RWPE1 (cell line): ENCODE measurements around the gene RNF4.
"Not testable (repeated sequence)": the region's sequence is repeated elsewhere in the genome, so short reads cannot be mapped to it uniquely, and the experiment has no call there.

Experiments
- CTCF ChIA-PET: fragments of 350-600 bp; sonication (Branson Sonifier 250); formaldehyde crosslinking; extraction: SDS; loops from one replicate; lab custom pipeline; 2021; lab: Yijun Ruan, JAX
- POLR2A ChIA-PET: fragments of 400-600 bp; formaldehyde crosslinking; extraction: SDS; loops from one replicate; lab custom pipeline; 2020; ENCODE audit warnings: antibody characterized with exemption; ENCODE audit not compliant: low non-redundant PET; lab: Yijun Ruan, JAX
- DNase-seq: peaks from one replicate; pipeline ENCODE4 v3.0.0; 2012; ENCODE audit warnings: low spot score
- H3K27ac ChIP-seq: fragments of 450-650 bp; 2 replicates; pipeline ENCODE4 v1.5.1; 2017
- TF ChIP-seq, protein P1 (sequence below): fragments of 450-650 bp; conservative IDR thresholded peaks from 2 replicates; pipeline ENCODE4 v1.5.1; 2017; ENCODE audit warnings: low read depth, mild to moderate bottlenecking

RNF4 gene

DNA sequence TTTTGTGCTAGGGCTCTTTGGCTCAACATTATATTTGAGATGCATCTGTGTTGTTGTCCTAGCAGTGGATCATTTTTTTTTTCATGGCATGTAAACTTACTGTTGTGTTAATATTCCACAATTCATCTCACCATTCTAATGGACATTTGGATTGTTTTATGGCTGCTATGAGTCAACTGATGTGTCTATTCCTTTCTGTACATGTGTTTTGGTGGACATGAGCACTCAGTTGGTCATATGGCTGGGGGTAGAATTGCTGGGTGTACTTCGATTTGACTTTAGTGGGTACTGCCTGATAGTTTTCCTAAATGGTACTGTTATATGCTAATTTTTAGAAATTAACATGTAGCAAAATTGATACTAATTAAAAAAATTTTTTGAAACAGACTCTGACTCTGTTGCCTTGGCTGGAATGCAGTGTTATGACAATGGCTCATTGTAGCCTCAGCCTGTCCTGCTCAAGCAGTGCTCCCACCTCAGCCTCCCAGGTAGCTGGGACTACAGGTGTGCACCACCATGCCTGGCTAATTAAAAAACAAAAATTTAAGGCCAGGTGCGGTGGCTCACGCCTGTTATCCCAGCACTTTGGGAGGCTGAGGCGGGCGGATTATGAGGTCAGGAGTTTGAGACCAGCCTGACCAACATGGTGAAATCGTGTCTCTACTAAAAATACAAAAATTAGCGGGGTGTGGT lies 76.6 kb downstream of the RNF4 start:
- POLR2A ChIA-PET = no interaction called here
- H3K27ac ChIP-seq = no peak overlapping the region
- CTCF ChIA-PET = interaction anchor here (0.6 kb wide), 1 partner anchor 12 kb away, joined by 4 read pairs; no protein-coding TSS in a partner anchor
- TF ChIP-seq, protein P1, sequence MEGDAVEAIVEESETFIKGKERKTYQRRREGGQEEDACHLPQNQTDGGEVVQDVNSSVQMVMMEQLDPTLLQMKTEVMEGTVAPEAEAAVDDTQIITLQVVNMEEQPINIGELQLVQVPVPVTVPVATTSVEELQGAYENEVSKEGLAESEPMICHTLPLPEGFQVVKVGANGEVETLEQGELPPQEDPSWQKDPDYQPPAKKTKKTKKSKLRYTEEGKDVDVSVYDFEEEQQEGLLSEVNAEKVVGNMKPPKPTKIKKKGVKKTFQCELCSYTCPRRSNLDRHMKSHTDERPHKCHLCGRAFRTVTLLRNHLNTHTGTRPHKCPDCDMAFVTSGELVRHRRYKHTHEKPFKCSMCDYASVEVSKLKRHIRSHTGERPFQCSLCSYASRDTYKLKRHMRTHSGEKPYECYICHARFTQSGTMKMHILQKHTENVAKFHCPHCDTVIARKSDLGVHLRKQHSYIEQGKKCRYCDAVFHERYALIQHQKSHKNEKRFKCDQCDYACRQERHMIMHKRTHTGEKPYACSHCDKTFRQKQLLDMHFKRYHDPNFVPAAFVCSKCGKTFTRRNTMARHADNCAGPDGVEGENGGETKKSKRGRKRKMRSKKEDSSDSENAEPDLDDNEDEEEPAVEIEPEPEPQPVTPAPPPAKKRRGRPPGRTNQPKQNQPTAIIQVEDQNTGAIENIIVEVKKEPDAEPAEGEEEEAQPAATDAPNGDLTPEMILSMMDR = no peak
- no peak for DNase-seq

DNA sequence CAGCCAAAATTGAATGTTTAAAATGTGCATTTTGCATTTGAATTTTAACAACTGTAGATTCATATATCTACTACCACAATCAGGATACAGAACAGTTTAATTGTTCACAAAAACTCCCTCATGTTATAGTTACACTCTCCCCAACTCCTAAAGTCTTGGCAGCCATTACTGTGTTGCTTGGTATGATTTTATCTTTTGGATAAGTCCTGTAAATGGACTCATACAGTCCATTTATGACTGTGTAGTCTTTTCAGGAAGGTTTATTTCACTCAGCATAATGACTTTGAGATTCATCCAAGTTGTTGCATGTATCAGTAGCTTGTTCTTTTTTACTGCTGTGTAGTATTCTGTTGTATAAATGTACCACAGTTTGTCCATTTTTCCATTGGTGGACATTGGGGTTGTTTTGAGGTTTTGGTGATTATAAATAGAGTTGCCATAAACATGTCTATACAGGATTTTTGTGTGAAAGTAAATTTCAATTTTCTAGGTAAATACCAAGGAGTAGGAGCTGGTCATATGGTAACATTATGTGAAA lies 77.4 kb downstream of the RNF4 start:
- POLR2A ChIA-PET = no interaction called here
- CTCF ChIA-PET = interaction anchor here (0.6 kb wide), 1 partner anchor 13 kb away, joined by 4 read pairs; no protein-coding TSS in a partner anchor

DNA sequence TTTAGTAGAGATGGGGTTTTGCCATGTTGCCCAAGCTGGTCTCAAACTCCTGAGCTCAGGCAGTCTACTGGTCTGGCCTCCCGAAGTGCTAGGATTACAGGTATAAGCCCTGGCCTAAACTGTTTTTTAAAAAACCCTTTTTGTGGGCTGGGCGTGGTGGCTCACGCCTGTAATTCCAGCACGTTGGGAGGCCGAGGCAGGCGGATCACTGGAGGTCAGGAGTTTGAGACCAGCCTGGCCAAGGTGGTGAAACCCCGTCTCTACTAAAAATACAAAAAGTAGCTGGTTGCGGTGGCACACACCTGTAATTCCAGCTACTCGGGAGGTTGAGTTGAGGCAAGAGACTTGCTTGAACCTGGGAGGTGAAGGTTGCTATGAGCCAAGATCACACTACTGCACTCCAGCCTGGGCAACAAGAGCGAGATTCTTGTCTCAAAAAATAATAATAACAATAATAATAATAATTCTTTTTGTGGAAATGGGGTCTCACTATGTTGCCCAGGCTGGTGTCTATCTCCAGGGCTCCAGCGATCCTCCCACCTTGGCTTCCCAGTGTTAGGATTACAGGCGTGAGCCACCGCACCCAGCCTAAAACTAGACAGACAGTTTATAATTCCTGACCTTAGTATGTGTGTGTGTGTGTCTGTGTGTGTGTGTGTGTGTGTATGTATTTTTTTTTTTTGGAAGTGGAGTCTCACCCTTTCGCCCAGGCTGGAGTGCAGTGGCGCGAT lies 78.2 kb downstream of the RNF4 start:
- H3K27ac ChIP-seq = peak overlapping the region; percentile 63
- DNase-seq, CTCF ChIA-PET, POLR2A ChIA-PET: not testable (repeated sequence)

More for the DNA sequence above, 77.4 kb downstream of the RNF4 start:
- no peak overlapping the region for H3K27ac ChIP-seq
- TF ChIP-seq, protein P1 = no peak
- DNase-seq = no peak

DNA sequence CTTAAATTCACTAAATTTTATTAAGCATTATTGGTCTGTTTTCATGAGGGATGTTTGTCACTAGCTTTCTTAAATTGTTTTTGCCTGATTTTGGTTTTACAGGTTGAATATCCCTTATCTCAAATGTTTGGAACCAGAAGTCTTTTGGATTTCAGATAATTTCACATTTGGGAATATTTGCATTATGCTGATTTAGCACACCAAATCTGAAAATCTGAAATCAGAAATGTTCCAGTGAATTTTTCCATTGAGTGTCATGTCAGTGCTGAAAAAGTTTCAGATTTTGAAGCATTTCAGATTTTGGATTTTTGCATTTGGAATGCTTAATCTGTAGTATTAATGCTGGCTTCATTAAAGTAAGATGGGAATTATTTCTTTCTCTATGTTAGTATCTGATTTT lies 82.2 kb downstream of the RNF4 start:
- no peak for DNase-seq
- ChIA-PET POLR2A (no interaction called here), CTCF (no interaction called here)
- no peak overlapping the region for H3K27ac ChIP-seq
- TF ChIP-seq, protein P1 = no peak

DNA sequence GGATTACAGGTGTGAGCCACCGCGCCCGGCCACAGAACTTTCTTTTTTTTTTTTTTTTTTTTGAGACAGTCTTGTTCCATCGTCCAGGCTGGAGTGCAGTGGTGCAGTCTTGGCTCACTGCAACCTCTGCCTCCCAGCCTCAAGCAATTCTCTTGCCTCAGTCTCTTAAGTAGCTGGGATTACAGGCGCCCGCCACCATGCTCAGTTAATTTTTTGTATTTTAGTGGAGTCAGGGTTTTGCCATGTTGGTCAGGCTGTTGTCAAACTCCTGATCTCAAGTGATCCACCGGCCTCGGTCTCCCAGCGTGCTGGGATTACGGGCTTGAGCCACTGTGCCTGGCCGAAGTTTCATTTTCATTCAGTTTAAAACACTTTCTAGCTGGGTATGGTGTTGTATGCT lies 83.9 kb downstream of the RNF4 start:
- TF ChIP-seq, protein P1 = no peak
- ChIA-PET CTCF (interaction anchor here (0.7 kb wide), 1 partner anchor 348 kb away, joined by 4 read pairs; no protein-coding TSS in a partner anchor), POLR2A (no interaction called here)
- DNase-seq = no peak
- H3K27ac ChIP-seq = no peak overlapping the region

DNA sequence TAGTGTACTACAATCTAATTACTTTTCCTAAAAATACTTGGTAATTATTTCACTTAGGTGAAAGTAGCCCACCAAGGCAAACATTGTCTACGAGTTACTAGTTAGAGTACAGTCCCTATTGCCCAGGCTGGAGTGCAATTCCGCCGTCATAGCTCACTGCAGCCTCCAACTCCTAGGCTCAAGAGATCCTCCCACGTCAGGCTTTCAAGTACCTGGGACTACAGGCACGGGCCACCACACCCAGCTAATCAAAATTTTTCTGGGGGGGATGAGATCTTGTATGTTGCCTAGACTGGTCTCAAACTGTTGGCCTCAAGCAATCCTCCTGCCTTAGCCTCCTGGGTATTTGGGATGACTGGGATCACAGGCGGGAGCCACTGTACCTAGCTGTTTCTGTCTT lies 89.4 kb downstream of the RNF4 start:
- ChIA-PET CTCF (no interaction called here), POLR2A (no interaction called here)
- no peak for DNase-seq
- no peak overlapping the region for H3K27ac ChIP-seq
- TF ChIP-seq, protein P1 = no peak
